HuH-7 (cell line): ENCODE measurements around the gene SPRY4.
"Not testable (repeated sequence)": the region's sequence is repeated elsewhere in the genome, so short reads cannot be mapped to it uniquely, and the experiment has no call there.

Experiments used
- DNase-seq: peaks from one replicate; pipeline ENCODE4 v3.0.0; 2011; ENCODE audit warnings: low spot score

The SPRY4 gene

DNA sequence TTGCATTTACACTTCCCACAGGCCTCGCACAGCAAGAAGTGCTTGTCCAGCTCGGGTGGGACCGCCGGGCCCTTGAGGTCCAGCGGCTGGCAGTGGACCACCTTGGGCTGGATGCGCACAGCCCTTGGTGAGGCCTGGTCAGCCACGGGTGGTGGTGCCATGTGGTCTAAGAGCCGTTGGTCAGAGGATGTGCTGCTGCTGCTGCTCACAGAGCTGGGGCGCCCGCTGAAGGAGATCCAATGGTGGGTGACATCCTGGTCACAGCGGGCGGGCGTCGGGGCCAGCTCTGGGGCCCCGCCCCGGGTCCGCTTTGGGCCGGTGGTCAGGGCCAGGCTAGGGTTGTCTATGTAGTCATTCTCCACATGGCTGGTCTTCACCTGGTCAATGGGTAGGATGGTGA lies 10.2 kb downstream of the SPRY4 start:
- DNase-seq: no peak

DNA sequence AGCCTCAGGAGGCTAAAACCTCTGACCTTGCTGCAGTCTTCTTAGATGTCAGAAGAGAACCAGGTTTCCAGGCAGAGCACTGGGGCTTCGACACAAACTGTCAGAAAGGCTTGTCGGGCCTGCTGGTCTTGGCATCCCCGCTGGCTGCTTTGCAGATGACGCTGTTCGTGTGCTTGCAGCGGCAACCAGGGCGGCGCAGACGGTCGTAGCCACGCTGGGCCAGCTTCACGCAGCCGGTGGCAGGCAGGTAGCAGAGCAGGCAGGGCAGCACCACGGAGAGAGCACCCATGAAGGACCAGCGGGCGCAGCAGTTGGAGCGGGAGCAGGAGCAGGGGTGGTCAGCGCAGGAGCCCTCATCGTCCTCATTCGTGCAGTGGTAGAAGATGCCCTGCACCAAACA lies 10.7 kb downstream of the SPRY4 start:
- DNase-seq: no peak

DNA sequence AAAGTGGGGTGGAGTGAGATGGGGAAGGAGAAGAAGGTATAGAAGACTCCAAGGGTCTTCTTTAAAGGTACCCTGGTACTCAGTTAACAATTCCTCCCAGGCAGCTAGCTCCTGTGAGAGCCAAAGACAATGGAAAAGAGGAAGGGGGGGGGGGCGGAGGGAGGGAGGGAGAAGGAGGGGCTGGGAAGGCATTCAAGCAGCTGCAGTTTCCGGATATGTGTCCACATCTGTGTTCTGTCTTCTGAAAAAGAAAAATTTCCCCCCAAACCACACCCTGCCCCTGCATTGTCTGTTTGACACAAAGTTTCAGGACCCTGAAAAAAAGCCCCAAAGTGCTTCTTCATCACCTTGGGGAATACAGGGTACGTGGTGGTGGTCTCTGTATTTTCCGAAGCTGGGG lies 11.1 kb downstream of the SPRY4 start:
- DNase-seq: no peak

DNA sequence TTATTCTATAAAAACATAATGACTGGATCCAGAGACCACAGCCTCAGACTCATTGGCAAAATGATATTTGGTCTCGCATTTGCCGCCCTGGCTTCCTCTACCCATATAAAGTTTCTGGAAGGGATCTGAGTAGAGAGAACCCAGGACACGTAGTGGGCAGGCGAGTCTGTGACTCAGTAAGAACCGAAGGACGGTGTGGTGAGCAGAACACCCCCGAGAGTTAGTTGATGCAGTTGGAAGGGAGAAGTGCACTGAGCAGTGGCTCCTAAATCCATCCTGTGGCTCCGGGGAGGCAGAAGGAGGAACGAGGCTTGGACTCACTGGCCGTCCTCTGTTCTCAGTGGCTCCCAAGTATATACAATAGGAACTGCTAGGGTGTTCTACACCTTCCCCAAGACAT lies 11.5 kb downstream of the SPRY4 start:
- no peak for DNase-seq

DNA sequence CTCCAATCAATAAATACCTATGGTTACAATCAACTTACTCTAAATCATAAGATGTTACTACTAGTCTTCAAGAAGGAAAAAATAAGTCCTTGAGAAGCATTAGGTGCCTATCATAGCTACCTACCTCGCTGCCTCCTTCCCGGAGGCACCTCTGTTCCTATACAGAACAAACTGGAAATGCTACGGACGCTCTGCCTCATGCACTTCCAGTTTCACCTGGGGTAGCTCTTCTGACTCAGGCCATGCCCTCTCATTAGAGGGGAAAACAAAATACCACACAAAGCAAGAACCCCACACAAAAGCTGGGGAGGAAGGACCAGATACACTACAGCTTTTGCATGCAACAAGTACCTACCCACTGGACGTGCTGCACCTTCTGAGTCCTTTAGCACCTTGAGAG lies 12.4 kb downstream of the SPRY4 start:
- DNase-seq: no peak

DNA sequence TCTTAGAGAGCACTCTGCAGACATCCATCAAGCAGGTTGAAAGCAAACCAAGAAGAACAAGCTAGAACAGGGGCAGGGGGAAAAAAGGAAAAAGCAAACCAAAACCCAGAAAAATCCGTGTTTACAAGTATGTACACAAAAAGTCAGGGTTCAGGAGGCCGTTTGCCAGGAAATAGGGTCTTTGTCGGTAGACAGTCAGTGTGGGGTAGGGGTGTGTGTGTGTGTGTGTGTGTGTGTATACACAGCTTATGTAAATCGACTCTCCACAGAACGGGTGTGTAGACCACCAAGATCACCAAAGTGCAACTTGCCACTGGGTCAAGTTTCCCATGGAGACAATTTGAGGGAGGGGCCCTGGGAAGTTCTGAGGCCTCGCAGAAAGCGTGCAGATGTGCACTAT lies 13.1 kb downstream of the SPRY4 start:
- DNase-seq: no peak

DNA sequence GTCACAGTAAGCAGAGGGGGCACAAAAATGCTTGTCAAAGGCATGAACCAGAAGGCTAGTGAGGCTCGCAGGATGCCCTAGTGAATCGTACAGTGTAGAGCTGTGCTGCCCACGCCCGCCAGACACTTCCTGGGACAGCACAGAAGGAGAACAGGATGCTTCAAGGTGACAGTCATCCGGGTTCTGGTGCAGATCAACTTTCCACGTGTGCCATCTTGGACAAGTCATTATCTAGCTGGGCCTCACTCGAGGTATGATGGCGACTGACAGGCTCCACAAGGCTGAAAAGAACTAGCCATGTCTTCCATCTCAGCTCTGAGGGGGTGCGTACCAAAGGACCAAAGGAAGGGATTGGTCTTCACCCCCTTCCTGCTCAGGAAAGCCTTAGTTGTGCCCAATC lies 14.0 kb downstream of the SPRY4 start:
- DNase-seq: no peak

DNA sequence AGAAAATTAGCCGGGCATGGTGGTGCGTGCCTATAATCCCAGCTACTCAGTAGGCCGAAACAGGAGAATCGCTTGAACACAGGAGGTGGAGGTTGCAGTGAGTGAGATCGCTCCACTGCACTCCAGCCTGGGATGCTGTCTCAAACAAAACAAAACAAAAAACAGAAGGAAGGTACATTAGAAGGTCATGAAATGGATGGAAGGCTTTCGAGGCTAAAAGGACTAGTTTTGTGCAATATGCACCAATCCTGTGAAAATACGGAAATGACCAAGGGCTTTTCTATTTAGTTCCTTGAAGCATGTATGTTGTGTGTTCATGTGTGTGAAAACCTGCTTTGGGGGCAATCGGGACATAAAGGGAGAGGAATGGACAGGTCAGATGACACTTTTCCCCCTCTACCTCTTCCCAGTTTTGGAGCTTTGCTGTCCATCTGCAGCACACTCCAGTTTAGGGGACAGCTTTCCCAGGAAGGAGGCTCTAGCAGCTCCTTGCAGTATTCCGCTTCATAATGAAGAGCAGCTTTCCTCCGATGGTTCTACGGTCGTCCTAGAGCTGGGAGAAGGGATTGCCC lies 15.0 kb downstream of the SPRY4 start:
- DNase-seq: no peak

DNA sequence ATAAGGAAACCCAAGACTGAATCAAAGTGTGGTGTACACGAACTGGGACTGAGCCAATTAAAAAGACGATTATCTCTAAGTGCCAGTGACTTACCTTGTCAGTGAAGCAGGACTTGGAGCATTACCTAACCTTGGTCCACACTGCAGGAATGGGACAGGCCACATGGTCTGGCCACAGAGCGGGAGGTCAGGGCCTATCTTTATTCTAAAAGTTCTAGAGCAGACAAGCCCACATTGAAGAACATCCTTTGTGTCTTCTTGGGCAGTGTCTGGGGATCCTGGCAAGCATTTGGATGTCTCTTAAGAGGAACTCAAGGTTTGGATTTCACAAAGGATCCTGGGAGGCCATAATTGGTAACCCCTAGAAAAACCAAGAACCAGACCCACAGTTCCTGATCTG lies 16.5 kb downstream of the SPRY4 start:
- no peak for DNase-seq

DNA sequence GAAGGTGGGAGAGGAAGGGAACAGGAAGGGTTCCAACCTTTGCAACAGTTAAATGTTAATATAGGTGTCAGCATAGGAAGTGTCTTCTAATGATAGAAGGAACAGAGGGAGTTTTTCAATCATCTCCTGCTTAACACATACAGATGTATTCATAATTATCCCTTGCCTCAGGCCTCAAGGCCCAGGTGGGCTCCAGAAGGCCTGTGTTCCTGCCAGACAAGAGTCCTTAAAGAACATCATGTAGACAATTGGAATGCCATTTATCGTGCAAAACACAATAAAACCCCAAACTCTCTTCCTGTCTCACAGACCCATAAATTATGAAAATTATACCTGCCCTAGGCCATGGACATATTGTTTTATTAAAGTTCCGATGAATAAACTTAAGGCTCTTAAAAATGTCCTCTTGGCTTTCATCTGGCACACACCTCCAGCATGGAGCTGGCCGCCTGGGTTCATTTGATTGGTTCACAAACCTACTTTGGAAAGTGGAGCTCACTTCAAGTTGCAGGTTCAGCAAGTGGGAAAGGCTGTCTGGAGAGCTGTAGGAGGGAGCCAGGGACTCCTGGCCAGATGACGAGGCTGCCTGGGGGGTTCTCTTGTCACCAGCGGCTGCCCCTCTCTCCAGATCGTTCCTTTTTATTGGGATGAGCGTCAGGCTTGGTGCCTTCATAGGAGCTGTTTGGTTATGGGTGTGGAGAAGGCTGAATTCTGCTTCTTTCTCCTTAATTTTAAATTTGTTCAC lies 17.5 kb downstream of the SPRY4 start:
- no peak for DNase-seq

DNA sequence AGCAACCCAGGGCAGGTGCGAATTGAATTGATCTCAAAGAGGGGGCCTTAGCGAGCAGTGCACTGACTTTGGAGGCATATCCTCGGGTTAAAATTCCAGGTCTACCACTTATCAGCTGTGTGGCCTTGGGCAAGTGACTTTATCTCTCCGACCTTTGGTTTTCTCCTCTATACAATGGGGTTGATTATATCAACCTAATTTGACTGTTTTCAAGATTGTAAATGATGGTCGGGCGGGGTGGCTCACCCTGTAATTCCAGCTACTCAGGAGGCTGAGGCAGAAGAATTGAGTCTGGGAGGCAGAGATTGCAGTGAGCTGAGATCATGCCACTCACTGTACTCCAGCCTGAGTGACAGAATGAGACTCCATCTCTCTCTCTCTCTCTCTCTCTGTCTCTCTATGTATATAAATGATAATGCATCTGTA lies 18.7 kb downstream of the SPRY4 start:
- DNase-seq: peak; percentile 25

DNA sequence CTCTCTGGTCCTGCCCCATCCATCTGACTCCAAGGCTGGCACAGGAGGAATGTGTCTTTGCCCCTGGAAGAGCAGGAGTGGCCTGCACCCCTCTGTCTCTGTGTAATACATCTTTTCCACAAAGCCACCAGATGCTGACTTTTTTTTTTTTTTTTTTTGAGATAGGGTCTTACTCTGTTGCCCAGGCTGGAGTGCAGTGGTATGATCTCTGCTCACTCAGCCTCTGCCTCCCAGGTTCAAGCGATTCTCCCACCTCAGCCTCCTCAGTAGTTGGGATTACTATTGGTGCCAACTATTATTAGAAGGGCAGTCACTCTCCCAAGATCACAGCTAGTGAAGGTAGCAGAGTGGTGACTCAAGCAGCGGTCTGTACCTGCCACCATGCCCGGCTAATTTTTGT lies 19.6 kb downstream of the SPRY4 start:
- no peak for DNase-seq

DNA sequence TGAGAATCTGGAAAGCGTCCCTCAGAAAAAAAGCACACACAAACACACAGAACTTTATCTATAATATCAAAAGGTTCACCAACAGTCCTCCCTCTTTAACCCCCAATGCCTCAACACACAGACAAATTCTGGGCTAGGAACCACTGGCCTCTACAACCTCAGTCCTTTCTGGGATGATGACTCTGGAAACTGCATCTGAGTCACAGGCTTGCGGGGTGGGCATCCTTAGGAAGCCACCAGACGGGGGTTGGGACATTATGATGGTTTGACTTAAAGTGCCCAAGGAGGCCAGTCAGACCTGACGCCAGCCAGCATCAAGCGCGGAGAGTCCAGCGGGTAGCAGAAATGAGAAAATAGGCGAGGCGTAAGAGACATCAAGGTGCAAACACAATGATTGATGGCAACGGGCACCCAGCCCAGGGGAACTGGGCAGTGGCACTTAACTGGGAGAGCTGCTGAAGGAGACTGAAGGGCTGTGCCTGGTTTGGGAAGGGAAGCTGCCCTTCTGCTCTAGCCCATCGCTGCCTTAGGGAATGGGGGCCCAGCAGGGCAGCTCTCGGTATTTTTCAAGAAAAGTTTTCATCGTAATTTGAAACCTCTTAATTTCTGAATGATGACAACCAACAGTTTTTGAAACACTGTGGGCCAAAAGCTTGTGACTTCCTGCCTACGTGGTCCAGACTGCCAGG lies 20.7 kb downstream of the SPRY4 start:
- no peak for DNase-seq

DNA sequence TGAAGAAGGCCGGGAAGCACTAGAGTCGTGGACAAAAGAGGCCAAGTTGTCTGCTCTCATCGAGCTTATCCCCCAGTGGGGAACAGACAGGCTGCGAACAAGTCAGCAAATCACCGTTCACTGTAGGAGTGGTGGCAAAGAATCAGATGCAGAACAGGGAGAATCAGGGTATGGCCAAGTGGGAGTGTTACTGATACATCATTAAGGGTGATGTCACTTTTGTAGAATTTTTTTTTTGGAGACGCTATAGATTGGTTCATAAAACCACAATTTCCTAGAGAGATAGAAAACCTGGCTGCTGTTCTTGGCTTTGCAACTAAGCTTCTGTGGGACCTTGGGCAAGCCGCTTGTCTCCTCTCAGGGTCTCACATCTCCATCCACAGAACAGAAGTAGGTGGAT lies 21.3 kb downstream of the SPRY4 start:
- no peak for DNase-seq

DNA sequence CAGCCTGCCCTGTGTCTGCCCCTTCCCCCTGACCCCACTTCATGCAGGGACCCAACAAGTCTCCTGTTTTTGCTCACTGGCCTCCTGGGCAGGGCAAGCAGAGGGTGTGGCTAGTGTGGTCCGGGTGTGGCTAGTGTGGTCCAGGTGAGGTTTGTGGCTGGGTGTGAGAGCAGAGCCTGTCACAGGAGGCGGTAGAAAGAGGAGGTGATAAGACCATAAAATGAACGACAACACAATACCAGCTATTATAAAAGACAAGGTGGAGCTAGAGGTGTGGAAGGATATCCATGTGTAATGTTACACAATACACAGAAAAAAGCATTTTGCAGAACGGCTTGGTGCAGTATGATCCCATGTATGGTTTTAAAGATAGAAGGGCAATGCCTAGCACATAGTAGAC lies 23.3 kb downstream of the SPRY4 start:
- no peak for DNase-seq

DNA sequence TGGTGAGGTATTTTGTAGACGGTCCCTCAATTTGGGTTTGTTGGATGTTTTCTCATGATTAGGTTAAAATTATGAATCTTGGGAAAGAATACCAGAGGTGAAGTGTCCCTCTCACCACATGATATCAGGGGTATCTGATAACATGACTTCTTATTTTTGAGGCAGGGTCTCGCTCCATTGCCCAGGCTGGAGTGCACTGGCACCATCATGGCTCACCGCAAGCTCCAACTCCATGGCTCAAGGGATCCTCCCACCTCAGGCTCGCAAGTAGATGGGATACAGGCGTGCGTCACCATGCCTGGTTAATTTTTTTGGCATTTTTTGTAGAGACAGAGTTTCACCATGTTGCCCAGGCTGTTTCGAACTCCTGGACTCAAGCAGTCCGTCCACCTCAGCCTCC lies 24.1 kb downstream of the SPRY4 start:
- DNase-seq: no peak

DNA sequence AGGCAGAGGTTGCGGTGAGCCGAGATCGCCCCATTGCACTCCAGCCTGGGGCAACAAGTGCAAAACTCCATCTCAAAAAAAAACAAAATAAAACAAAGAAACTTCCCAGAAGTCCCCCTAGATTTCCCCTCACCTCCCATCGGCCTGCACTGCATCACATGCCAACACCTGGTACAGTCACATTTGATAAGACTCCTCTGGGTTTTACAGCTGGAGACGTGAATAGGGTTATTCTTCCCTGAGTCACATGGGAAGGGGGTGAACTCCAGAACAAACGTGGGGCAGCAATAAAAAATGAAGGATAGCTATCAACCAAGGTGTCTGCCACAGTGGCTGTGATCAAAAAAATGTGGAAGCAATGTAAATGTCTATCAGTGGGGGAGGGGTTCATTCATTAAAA lies 26.0 kb downstream of the SPRY4 start:
- DNase-seq: no peak

DNA sequence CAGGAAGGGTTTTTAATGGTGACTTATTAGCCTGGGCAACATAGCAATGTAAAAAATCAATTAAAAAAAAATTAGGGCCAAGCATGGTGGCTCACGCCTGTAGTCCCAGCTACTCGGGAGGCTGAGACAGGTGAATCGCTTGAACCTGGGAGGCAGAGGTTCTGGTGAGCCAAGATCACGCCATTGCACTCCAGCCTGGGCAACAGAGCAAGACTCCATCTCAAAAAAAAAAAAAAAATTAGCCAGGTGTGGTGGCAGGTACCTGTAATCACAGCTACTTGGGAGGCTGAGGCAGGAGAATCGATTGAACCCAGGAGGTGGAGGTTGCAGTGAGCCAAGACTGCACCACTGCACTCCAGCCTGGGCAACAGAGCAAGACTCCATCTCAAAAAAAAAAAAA lies 27.0 kb downstream of the SPRY4 start:
- not testable (repeated sequence) for DNase-seq

DNA sequence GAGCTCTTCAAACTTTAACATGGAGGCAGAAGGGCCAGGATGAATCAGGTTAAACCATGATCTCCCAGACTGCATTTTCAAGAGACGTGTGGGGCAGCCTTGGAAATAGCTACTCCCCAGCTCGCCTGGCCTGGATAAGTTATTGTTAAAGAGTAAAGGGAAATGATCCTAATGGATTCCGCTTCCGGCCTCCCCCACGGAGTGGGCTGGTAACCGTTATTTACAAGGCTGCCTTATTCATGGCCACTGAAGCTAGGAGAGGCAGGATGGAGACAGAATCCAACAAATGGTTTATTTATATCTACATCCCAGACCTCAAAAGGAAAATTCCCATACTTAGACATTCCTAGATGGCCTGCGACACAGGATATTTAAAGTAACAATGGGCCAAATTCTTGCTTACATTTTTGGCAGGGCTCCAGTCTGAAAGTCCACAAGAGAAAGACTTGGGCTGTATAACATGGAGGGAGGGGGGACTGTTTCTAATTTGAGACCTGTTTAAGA lies 27.9 kb downstream of the SPRY4 start:
- no peak for DNase-seq

DNA sequence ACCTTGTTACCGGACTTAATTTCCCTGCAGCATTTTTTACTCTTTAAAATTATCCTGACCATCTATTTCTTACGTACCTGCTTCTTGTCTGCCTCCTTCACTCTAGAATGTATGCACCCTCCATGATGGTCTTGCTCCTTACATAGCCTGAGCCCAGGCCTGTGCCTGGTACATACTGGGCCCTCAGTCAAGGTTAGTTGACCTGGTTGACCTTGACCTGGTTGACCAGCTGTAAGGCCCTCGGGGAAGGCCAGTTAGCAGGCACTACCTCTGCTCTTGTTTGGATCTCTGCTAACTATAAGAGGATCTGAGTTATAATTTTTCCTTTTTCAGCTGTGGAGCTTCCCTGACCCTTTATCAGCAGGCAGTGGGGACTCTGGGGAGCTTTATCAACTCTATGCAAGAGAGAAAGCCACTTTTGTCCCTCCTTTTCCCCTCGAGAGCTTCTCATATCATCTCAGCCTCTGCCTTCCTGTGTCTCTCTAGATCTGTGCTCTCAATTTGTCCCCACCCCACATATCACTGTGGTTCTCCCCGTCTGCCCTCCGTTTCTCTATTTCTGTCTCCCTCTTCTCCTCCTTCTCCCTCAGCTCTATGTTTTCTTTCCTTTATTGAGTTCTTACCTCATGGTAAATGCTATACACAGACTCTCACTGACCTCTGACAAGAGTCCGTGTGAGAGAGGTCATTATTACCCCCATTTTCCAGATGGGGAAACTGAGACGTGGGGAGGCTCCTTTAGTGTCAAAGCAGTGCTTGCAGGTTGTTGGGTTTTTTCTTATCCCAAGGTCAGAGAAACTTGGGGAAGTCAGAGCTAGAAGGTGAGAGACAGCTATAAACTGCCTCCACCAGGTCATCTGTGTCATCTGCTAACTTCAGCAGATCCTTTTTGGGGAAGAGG lies 28.6 kb downstream of the SPRY4 start:
- no peak for DNase-seq

DNA sequence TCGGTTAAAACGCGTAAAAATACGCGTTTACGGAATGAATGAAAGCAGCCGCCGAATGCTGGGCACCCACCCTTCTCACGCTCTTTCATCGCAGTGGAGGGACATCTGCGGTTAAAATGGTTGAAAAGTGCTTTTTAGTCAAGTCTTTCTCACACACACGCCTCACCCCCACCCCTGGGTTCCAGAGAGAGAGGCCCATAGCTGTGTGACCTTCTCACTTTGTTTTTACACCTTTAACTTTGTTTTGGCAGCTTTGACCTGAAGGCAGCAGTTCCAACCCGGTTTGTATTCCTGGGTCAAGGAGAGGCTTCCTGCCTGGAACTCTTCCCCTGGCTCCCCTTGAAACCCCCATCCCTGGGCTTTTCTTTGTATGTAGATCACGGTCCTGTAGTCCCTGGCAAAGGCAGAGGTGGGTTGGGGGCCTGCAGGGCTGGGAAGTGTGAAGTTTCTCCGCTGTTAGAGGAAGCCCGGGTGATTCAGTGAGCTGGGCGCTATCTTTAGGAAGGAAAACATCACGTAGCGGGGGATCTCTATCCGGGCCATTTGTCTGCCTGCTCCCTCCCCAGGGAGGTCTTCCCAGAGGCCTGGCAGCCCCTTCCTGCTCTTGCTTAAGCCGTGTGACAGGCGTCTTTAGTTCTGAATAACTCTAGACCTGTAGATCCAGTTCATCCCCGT lies 29.6 kb downstream of the SPRY4 start:
- DNase-seq: no peak

DNA sequence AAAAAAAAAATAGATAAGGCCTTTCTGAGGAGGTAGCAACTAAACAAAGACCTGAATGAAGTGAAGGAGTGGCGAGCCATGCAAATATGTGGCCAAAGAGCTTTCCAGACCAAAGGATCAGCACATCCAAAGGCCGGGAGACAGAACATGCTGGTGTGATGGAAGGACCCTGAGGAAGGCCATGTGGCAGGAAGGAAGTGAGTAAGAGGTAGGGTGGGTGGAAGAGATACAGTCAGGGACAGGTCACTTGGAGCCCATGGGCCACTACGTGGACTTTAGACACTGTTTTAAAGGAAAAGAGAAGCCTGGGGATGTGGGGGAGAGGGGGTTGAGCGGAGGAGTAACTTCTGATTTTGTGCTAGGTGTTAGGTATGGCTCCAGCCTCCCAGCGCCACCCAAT lies 31.3 kb downstream of the SPRY4 start:
- no peak for DNase-seq
